Measurements from ENCODE around the gene CD2AP. TPM values are rescaled to one million over a fixed set of nuclear protein-coding genes. Genes with fewer than 3 reads are reported as not detected.

The CD2AP gene
- total and polyA plus RNA-seq, 2 donors, result 28.0 to 32.8 TPM

DNA sequence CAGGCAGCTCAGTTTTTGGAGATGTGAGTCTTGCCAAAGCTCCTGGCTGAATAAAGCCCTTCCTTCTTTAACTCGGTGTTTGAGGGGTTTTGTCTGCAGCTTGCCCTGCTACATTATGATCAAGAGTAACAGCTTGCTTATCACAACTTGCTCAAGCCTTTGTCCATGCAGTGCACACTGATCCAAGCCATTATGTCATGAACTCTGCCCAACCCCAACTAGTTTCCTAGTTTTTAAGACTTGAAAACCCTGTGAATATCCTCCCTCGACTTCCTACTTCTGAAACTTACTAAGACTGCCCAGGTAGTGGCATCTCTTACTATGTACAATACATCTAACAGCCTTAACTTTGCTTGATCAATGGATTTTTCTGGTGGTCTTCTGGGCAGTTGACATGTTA is 170.4 kb downstream of the CD2AP start:
- no peaks in the 10 kb centered on the region for H3K27me3 ChIP-seq (ENCODE audit: control insufficient read depth in 2 of 2, insufficient read depth in 1 of 2, low read length in 1 of 2)
- no peak overlapping the region for H3K27ac ChIP-seq (ENCODE audit: low read depth in 1 of 2, low read length in 1 of 2)
- H3K4me3 ChIP-seq (ENCODE audit: low read length in 2 of 2), result no peak overlapping the region
- no peaks in the 10 kb centered on the region for H3K4me1 ChIP-seq (ENCODE audit: control insufficient read depth in 2 of 2, insufficient read depth in 2 of 2, low read length in 2 of 2)
- H3K36me3 ChIP-seq (ENCODE audit: control insufficient read depth in 2 of 2, insufficient read depth in 2 of 2, low read length in 1 of 2), result no peaks in the 10 kb centered on the region
- WGBS, result 95% methylated on average over 2 of the region's 2 CpGs
- no peak for DNase-seq (ENCODE audit: low read depth in 6 of 9, low spot score in 9 of 9)
- H3K9me3 ChIP-seq (ENCODE audit: control insufficient read depth in 2 of 2, insufficient read depth in 1 of 2, low read length in 1 of 2), result no peaks in the 10 kb centered on the region

DNA sequence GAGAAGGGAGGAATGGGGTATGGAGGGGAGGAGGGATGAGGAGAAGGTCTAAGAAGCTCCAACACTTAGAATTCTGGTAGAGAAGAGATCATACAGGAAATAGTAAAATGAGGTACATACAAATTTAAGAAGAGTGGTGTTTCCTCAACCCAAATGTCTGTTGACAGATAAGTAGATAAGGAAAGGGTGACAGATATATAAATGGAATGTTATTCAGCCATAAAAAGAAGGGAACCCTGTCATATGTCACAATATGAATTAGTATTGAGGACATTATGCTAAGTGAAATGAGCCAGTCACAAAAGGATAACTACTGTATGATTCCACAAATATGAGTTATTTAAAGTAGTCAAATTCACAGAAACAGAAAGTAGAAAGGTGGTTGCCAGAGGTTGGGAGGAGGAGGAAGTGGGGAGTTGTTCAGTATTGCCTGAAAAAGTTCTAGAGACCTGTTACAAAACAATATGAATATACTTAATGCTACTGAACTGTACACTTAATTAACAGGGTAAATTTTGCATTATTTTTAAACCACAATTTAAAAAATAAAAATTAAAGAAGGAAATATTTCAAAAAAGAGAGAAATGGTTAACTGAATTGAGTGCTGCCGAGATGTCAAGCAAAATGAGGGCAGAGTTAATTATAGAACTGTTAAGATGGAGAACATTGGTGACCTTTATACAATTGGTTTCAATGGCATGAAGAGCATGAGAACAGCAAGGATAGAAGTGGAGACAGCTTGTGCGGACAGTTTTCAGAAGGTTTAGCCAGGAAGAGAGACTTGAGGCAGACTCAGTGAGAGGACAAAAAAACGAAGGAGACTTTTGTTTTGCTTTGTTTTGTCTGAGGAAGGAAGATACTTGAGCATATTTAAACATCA is 173.2 kb downstream of the CD2AP start:
- H3K27ac ChIP-seq (ENCODE audit: low read depth in 1 of 2, low read length in 1 of 2), result peak overlapping the region in 1 of 2 donors; percentile 15
- no peaks in the 10 kb centered on the region for H3K27me3 ChIP-seq (ENCODE audit: control insufficient read depth in 2 of 2, insufficient read depth in 1 of 2, low read length in 1 of 2)
- 89% methylated on average over 3 of the region's 3 CpGs for WGBS
- peak in 1 of 9 donors; percentile 13 for DNase-seq (ENCODE audit: low read depth in 6 of 9, low spot score in 9 of 9)
- H3K4me1 ChIP-seq (ENCODE audit: control insufficient read depth in 2 of 2, insufficient read depth in 2 of 2, low read length in 2 of 2), result no peaks in the 10 kb centered on the region
- no peaks in the 10 kb centered on the region for H3K36me3 ChIP-seq (ENCODE audit: control insufficient read depth in 2 of 2, insufficient read depth in 2 of 2, low read length in 1 of 2)
- no peak overlapping the region for H3K4me3 ChIP-seq (ENCODE audit: low read length in 2 of 2)
- H3K9me3 ChIP-seq (ENCODE audit: control insufficient read depth in 2 of 2, insufficient read depth in 1 of 2, low read length in 1 of 2), result no peaks in the 10 kb centered on the region

DNA sequence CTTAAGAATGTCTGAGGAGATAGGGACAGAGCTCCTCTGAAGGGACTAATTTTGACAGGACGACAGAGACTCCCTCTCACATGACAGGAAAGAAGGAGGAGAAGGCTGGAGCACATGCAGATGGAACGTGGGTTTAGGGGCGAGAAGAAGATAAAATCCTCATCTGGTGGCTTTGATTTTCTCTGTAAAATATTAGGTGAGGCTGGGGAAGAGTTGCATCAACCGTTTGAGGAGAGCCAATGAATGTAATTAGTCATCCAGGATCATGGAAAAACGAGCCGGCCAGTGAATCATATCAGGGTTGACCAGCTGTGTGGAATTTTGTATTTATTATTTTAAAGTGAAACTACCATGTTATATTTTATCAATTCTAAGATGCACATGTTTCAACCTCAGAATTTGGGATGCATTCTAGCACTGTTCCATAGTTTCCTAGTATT is 173.9 kb downstream of the CD2AP start:
- Histone ChIP-seq H3K36me3 (ENCODE audit: control insufficient read depth in 2 of 2, insufficient read depth in 2 of 2, low read length in 1 of 2) (no peaks in the 10 kb centered on the region), H3K4me3 (ENCODE audit: low read length in 2 of 2) (no peak overlapping the region), H3K27me3 (ENCODE audit: control insufficient read depth in 2 of 2, insufficient read depth in 1 of 2, low read length in 1 of 2) (no peaks in the 10 kb centered on the region), H3K27ac (ENCODE audit: low read depth in 1 of 2, low read length in 1 of 2) (no peak overlapping the region), H3K9me3 (ENCODE audit: control insufficient read depth in 2 of 2, insufficient read depth in 1 of 2, low read length in 1 of 2) (no peaks in the 10 kb centered on the region), H3K4me1 (ENCODE audit: control insufficient read depth in 2 of 2, insufficient read depth in 2 of 2, low read length in 2 of 2) (no peaks in the 10 kb centered on the region)
- 84% methylated on average over 6 of the region's 6 CpGs for WGBS
- DNase-seq (ENCODE audit: low read depth in 6 of 9, low spot score in 9 of 9), result no peak

DNA sequence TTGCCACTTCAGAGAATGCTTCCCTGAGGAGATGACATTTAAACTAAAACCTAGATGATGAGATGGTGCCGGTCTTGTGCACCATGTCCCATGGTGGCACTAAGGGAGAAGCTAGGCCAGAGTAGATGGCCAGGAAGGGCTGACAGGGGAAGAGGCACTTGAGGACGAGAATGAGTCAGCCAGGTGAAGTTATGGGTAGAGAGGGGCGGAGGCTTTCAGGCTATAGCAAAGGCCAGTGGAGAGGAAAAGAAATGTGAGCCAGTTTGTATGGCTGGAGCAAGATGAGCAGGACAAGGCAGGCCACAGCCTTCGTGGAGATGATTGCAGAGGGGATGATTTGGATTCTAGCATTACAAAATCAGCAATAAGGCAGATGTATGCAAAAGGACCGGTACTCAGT is 176.1 kb downstream of the CD2AP start:
- no peaks in the 10 kb centered on the region for H3K4me1 ChIP-seq (ENCODE audit: control insufficient read depth in 2 of 2, insufficient read depth in 2 of 2, low read length in 2 of 2)

DNA sequence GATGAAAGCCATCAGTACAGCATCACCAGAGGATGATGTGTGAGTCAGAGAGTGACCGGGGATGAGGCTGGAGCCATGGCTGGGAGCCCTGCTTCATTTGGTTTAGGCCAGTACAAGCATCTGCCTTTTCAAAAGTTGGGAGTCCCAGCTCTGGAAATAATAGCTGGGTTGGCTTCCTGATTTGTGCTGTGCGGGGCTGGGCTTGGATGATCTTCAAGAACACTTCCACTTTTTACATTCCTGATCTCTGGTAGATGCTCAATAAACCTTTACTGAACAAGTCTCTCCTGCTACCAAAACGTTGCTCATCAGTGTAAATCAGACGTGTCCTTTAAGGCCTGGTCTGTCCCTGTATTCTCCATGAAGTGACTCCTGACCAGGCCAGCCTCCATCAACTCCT is 176.7 kb downstream of the CD2AP start:
- no peak overlapping the region for H3K27ac ChIP-seq (ENCODE audit: low read depth in 1 of 2, low read length in 1 of 2)
- 94% methylated on average over 4 of the region's 4 CpGs for WGBS
- DNase-seq (ENCODE audit: low read depth in 6 of 9, low spot score in 9 of 9), result no peak
- no peaks in the 10 kb centered on the region for H3K9me3 ChIP-seq (ENCODE audit: control insufficient read depth in 2 of 2, insufficient read depth in 1 of 2, low read length in 1 of 2)
- no peaks in the 10 kb centered on the region for H3K4me1 ChIP-seq (ENCODE audit: control insufficient read depth in 2 of 2, insufficient read depth in 2 of 2, low read length in 2 of 2)
- H3K36me3 ChIP-seq (ENCODE audit: control insufficient read depth in 2 of 2, insufficient read depth in 2 of 2, low read length in 1 of 2), result no peaks in the 10 kb centered on the region
- H3K27me3 ChIP-seq (ENCODE audit: control insufficient read depth in 2 of 2, insufficient read depth in 1 of 2, low read length in 1 of 2), result no peaks in the 10 kb centered on the region
- H3K4me3 ChIP-seq (ENCODE audit: low read length in 2 of 2), result no peak overlapping the region

More for the DNA sequence above, 176.1 kb downstream of the CD2AP start:
- H3K9me3 ChIP-seq (ENCODE audit: control insufficient read depth in 2 of 2, insufficient read depth in 1 of 2, low read length in 1 of 2), result no peaks in the 10 kb centered on the region
- H3K4me3 ChIP-seq (ENCODE audit: low read length in 2 of 2), result no peak overlapping the region
- no peak for DNase-seq (ENCODE audit: low read depth in 6 of 9, low spot score in 9 of 9)
- H3K27ac ChIP-seq (ENCODE audit: low read depth in 1 of 2, low read length in 1 of 2), result no peak overlapping the region
- no peaks in the 10 kb centered on the region for H3K27me3 ChIP-seq (ENCODE audit: control insufficient read depth in 2 of 2, insufficient read depth in 1 of 2, low read length in 1 of 2)
- WGBS, result 93% methylated on average over 5 of the region's 5 CpGs
- H3K36me3 ChIP-seq (ENCODE audit: control insufficient read depth in 2 of 2, insufficient read depth in 2 of 2, low read length in 1 of 2), result no peaks in the 10 kb centered on the region

DNA sequence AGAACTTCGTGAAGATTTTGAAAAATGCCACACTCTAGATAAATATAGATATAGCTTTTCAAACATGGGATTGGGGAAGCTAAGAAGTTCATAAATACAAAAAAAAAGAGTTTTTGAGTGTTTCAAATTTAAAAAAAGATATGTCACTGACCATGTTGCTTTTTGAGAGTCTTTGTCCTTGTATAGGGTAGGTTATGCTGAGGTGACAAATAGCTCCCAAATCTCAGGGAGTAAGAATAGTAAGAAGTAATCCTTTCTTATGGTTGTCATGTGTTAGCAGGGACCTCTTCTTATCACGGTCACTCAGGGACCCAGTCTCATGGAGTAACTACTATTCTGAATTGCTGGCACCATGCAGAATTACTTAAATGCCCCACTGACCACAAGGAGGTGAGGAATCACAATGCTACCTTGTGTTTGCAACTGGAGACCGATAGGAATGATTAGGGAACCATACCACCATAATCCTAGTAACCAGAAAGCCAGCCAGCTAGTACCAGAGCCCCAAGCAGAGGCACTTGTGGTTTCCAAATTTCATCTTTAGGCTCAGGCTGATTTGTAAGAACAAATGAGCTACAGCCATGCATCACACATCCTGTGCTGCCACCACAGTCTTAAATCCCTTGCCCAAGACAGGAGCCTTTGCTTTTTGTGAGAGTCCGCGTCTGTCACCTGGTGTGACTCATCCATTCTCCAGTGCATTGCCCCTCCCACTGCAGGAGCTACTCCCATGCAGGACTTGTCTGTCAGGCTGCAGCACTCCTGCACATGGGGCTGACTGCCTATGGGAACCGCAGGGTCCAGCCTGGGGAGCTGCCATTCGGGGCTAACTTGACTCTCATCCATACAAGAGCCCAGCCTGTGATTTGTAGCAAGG is 178.4 kb downstream of the CD2AP start:
- no peaks in the 10 kb centered on the region for H3K36me3 ChIP-seq (ENCODE audit: control insufficient read depth in 2 of 2, insufficient read depth in 2 of 2, low read length in 1 of 2)
- H3K27ac ChIP-seq (ENCODE audit: low read depth in 1 of 2, low read length in 1 of 2), result no peak overlapping the region
- 74% methylated on average over 7 of the region's 7 CpGs for WGBS
- no peaks in the 10 kb centered on the region for H3K4me1 ChIP-seq (ENCODE audit: control insufficient read depth in 2 of 2, insufficient read depth in 2 of 2, low read length in 2 of 2)
- DNase-seq (ENCODE audit: low read depth in 6 of 9, low spot score in 9 of 9), result no peak
- no peaks in the 10 kb centered on the region for H3K27me3 ChIP-seq (ENCODE audit: control insufficient read depth in 2 of 2, insufficient read depth in 1 of 2, low read length in 1 of 2)
- H3K9me3 ChIP-seq (ENCODE audit: control insufficient read depth in 2 of 2, insufficient read depth in 1 of 2, low read length in 1 of 2), result no peaks in the 10 kb centered on the region
- H3K4me3 ChIP-seq (ENCODE audit: low read length in 2 of 2), result no peak overlapping the region

DNA sequence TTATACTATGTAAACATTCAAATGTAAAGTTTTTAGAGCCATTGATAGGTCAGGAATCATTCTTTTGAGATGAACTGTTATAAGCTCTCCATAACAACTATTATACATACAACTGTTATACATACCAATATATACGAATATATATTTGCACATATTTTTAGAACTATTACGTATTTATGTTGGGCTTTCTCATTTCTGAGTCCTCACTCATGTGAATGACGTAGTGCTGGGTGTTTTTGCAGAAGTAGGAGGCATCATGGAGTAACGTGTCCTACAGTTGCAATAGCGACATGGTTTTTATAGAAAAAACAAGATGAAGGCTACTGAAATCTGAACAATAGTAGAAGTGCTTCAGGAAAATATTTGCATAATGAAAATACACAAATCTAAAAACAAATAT is 184.4 kb downstream of the CD2AP start:
- WGBS, result 79% methylated on average over 5 of the region's 5 CpGs

DNA sequence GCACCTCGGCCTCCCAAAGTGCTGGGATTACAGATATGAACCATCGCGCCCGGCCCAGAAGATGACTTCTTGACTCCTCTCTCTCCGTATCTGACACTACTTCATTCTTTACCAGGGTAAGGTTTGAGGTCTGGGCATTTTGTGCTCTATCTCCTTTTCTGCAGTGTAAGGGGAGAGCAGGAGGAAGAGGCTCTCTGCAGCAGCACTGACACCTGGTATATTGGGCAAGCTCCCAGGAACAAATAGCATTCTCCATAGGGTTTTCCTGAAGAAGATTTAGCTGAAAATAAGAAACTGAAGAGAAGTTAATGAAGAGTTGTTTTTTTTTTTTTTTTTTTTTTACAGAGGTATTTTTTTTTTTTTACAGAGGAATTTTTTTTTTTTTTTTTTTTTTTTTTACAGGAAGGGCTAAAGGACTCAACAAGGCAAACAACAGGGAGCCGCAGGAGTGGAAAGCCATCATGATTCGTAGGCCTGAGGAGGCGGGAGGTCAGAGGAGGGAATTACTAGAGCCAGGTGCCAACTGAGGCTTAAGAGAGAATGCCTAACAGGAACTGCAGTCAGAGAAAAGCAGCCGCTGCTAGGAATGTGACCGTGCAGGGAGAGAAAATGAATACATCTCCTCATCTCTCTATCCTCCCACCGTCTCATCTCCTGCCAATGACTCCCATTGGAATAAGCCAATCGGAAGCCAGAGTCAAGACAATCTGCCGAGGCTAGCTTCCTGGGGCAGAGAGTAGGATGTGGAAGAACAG is 186.1 kb downstream of the CD2AP start:
- Histone ChIP-seq H3K4me1 (ENCODE audit: control insufficient read depth in 2 of 2, insufficient read depth in 2 of 2, low read length in 2 of 2) (no peaks in the 10 kb centered on the region), H3K9me3 (ENCODE audit: control insufficient read depth in 2 of 2, insufficient read depth in 1 of 2, low read length in 1 of 2) (no peaks in the 10 kb centered on the region), H3K4me3 (ENCODE audit: low read length in 2 of 2) (no peak overlapping the region), H3K27ac (ENCODE audit: low read depth in 1 of 2, low read length in 1 of 2) (no peak overlapping the region), H3K36me3 (ENCODE audit: control insufficient read depth in 2 of 2, insufficient read depth in 2 of 2, low read length in 1 of 2) (no peaks in the 10 kb centered on the region), H3K27me3 (ENCODE audit: control insufficient read depth in 2 of 2, insufficient read depth in 1 of 2, low read length in 1 of 2) (no peaks in the 10 kb centered on the region)
- 98% methylated on average over 13 of the region's 13 CpGs for WGBS
- no peak for DNase-seq (ENCODE audit: low read depth in 6 of 9, low spot score in 9 of 9)

More for the DNA sequence above, 184.4 kb downstream of the CD2AP start:
- Histone ChIP-seq H3K27ac (ENCODE audit: low read depth in 1 of 2, low read length in 1 of 2) (no peak overlapping the region), H3K9me3 (ENCODE audit: control insufficient read depth in 2 of 2, insufficient read depth in 1 of 2, low read length in 1 of 2) (no peaks in the 10 kb centered on the region), H3K36me3 (ENCODE audit: control insufficient read depth in 2 of 2, insufficient read depth in 2 of 2, low read length in 1 of 2) (no peaks in the 10 kb centered on the region), H3K4me1 (ENCODE audit: control insufficient read depth in 2 of 2, insufficient read depth in 2 of 2, low read length in 2 of 2) (no peaks in the 10 kb centered on the region), H3K27me3 (ENCODE audit: control insufficient read depth in 2 of 2, insufficient read depth in 1 of 2, low read length in 1 of 2) (no peaks in the 10 kb centered on the region), H3K4me3 (ENCODE audit: low read length in 2 of 2) (no peak overlapping the region)
- DNase-seq (ENCODE audit: low read depth in 6 of 9, low spot score in 9 of 9), result no peak

Data from thymus (tissue), 11 donors.